SK-N-SH (cell line): ENCODE measurements around the gene APOL2. TPM values are rescaled to one million over a fixed set of nuclear protein-coding genes. Genes with fewer than 3 reads are reported as not detected.

Source experiments
- CTCF ChIA-PET: fragments of 300-600, 350-600 bp; formaldehyde crosslinking; extraction: SDS; loops from one replicate; lab custom pipeline; 2021; lab: Yijun Ruan, JAX
- POLR2A ChIA-PET: fragments of 350-600 bp; sonication (Branson Sonifier 250); formaldehyde crosslinking; extraction: SDS; loops from one replicate; lab custom pipeline; 2020; ENCODE audit warnings: antibody characterized with exemption, inconsistent platforms; lab: Yijun Ruan, JAX
- DNase-seq: peaks from one replicate; pipeline ENCODE4 v3.0.0; 2012
- H2AFZ ChIP-seq: fragments of 200-600 bp; sonication (generic); 2 replicates; pipeline ENCODE4 v1.8.1; 2016; ENCODE audit warnings: antibody characterized with exemption, mild to moderate bottlenecking, low read depth
- H3F3A ChIP-seq: fragments of 200-600 bp; sonication (generic); replicated peaks from 2 replicates; pipeline ENCODE3; 2016; ENCODE audit warnings: antibody characterized with exemption, mild to moderate bottlenecking; ENCODE audit not compliant: insufficient read depth
- H3K27ac ChIP-seq, 2 experiments: fragments of 200-500 bp in 1 of 2; fragments of 200-600 bp in 1 of 2; sonication (Bioruptor generic) in 1 of 2; sonication (generic), shearing (Covaris generic) in 1 of 2; 2 replicates each; pipeline versions ENCODE4 v1.5.1 to v1.6.1; 2014 to 2016; ENCODE audit warnings: low read depth in 2 of 2, inconsistent platforms in 1 of 2, low read length in 1 of 2, mild to moderate bottlenecking in 1 of 2, mixed read lengths in 1 of 2
- H3K27me3 ChIP-seq: fragments of 200-600 bp; sonication (generic), shearing (Covaris generic); 2 replicates; pipeline ENCODE4 v1.6.1; 2016; ENCODE audit warnings: mixed run types; ENCODE audit not compliant: insufficient read depth
- H3K36me3 ChIP-seq, 2 experiments: fragments of 200-500 bp in 1 of 2; fragments of 200-600 bp in 1 of 2; sonication (Bioruptor generic) in 1 of 2; sonication (generic) in 1 of 2; replicated peaks in 1 of 2; 2 replicates each; pipeline versions ENCODE3 to v1.5.1; 2014 to 2016; ENCODE audit warnings: low read length in 1 of 2, mild to moderate bottlenecking in 1 of 2; ENCODE audit not compliant: insufficient read depth in 2 of 2, control insufficient read depth in 1 of 2
- H3K4me1 ChIP-seq, 2 experiments: fragments of 200-500 bp in 1 of 2; fragments of 200-600 bp in 1 of 2; sonication (Bioruptor generic) in 1 of 2; sonication (generic), shearing (Covaris generic) in 1 of 2; 2 replicates each; pipeline versions ENCODE4 v1.5.1 to v1.6.1; 2014 to 2016; ENCODE audit warnings: low read depth in 1 of 2, low read length in 1 of 2, mixed run types in 1 of 2; ENCODE audit not compliant: insufficient read depth in 2 of 2, control insufficient read depth in 1 of 2
- H3K4me2 ChIP-seq: fragments of 200-600 bp; sonication (generic), shearing (Covaris generic); 2 replicates; pipeline ENCODE4 v1.6.1; 2017; ENCODE audit warnings: mixed run types
- H3K4me3 ChIP-seq, 2 experiments: fragments of 200-500 bp in 1 of 2; fragments of 200-600 bp in 1 of 2; sonication (Bioruptor generic) in 1 of 2; sonication (generic), shearing (Covaris generic) in 1 of 2; 2 replicates each; pipeline versions ENCODE4 v1.5.1 to v1.8.1; 2014 to 2016; ENCODE audit warnings: low read depth in 2 of 2, inconsistent platforms in 1 of 2, low read length in 1 of 2, mild to moderate bottlenecking in 1 of 2, mixed read lengths in 1 of 2, moderate library complexity in 1 of 2
- H3K79me2 ChIP-seq: fragments of 200-600 bp; sonication (generic); 2 replicates; pipeline ENCODE4 v1.8.1; 2017; ENCODE audit warnings: mild to moderate bottlenecking; ENCODE audit not compliant: insufficient read depth
- H3K9ac ChIP-seq: fragments of 200-600 bp; sonication (generic); 2 replicates; pipeline ENCODE4 v1.6.1; 2017; ENCODE audit warnings: mixed run types
- H3K9me2 ChIP-seq: fragments of 200-600 bp; sonication (generic); 2 replicates; pipeline ENCODE4 v1.6.1; 2017; ENCODE audit warnings: mixed run types
- H3K9me3 ChIP-seq: fragments of 200-600 bp; sonication (generic); 2 replicates; pipeline ENCODE4 v1.6.1; 2017; ENCODE audit warnings: mixed run types, mild to moderate bottlenecking, moderate library complexity
- H4K20me1 ChIP-seq: fragments of 200-600 bp; sonication (generic); 2 replicates; pipeline ENCODE4 v1.6.1; 2017; ENCODE audit warnings: mild to moderate bottlenecking, mixed run types; ENCODE audit not compliant: insufficient read depth
- FOSL2 ChIP-seq: IDR thresholded peaks from 2 replicates; pipeline ENCODE4 v1.4.0; 2012; ENCODE audit warnings: low read depth, mild to moderate bottlenecking, moderate library complexity, borderline replicate concordance
- FOXJ3 ChIP-seq: sonication (generic); formaldehyde crosslinking; IDR thresholded peaks from 2 replicates; pipeline ENCODE4 v1.5.1; 2020; ENCODE audit warnings: mild to moderate bottlenecking, missing genetic modification reagents
- RCOR1 ChIP-seq: fragments of 150-350 bp; IDR thresholded peaks from 2 replicates; pipeline ENCODE4 v1.6.1; 2017; ENCODE audit warnings: antibody characterized with exemption, low read length
- RFX5 ChIP-seq: IDR thresholded peaks from 2 replicates; pipeline ENCODE4 v1.6.1; 2012; ENCODE audit warnings: mild to moderate bottlenecking, improper control_type of control experiment, low read length
- TEAD4 ChIP-seq: IDR thresholded peaks from 2 replicates; pipeline ENCODE4 v1.4.0; 2012; ENCODE audit warnings: mild to moderate bottlenecking, borderline replicate concordance; ENCODE audit not compliant: insufficient read depth
- WGBS: methylation state at CpG from one replicate; pipeline ENCODE4 v1.1.6; 2017; ENCODE audit warnings: low lambda C conversion rate; 5-methylcytosine and 5-hydroxymethylcytosine counted together
- polyA plus RNA-seq, 3 experiments: library from polyadenylated mRNA; depleted of rRNA; stranded (reverse); fragments of >200 nt; gene quantifications; 2 replicates each; pipeline ENCODE4 v1.2.3, GENCODE V29; 2012
- TF ChIP-seq, protein P1 (sequence below): IDR thresholded peaks from 2 replicates; pipeline ENCODE4; 2012
- TF ChIP-seq, protein P2 (sequence below): IDR thresholded peaks from 2 replicates; pipeline ENCODE4 v1.4.0; 2012; ENCODE audit warnings: low read depth
- TF ChIP-seq, protein P3 (sequence below): IDR thresholded peaks from 2 replicates; pipeline ENCODE4 v1.6.1; 2012; ENCODE audit warnings: mild to moderate bottlenecking, low read depth, low read length, moderate library complexity
- TF ChIP-seq, protein P4 (sequence below): fragments of 200-600 bp; sonication (generic); IDR thresholded peaks from 2 replicates; pipeline ENCODE4 v1.6.1; 2017; ENCODE audit warnings: antibody characterized with exemption, mild to moderate bottlenecking, moderate library complexity

APOL2 gene
- polyA plus RNA-seq, 1 of the 3 experiments (the other 2 are of a cell fraction) = 8.3 TPM

DNA sequence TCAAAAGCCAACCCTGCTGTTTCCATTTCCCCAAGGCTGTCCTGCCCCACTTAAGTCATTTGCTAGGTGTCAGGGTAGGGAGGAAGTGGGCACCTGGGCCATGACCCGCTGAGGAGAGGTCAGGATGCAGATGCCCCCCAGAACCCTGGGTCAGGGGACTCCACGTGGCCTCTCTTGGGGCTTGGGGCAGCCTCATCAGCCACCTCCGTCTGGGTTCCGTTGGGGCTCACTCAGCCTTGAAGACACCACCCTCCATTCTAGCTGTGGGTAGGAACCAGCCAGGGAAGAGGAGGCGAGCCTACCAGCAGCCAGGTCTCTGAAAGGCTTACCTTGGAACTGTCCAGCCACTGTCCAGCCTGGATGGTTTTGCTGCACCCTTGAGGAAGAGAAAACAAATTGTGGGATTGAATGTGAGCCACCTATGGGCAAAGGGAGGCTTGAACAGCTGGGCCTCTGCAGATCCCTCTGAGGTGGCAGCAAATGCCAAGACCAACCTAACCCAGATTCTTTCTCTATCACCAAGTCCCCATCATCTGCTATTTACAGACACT, 40.3 kb downstream of the APOL2 start:
- H4K20me1 ChIP-seq = no peaks in the 10 kb centered on the region
- CTCF ChIA-PET = interaction anchor here (1.1 to 1.6 kb wide), 4 partner anchors 15 to 87 kb away, joined by 3 to 5 read pairs (median 4); no protein-coding TSS in a partner anchor

More for the DNA sequence above, 40.3 kb downstream of the APOL2 start:
- H3K4me1 ChIP-seq = peaks cover 10 to 60% of the 10 kb centered on the region in 2 experiments; a peak in 2 of 4 replicates
- H3K9me2 ChIP-seq = no peaks in the 10 kb centered on the region
- POLR2A ChIA-PET = no interaction called here
- no peak overlapping the region for H3K9ac ChIP-seq
- no peaks in the 10 kb centered on the region for H3K36me3 ChIP-seq
- no peak overlapping the region for H3K4me2 ChIP-seq
- DNase-seq = no peak
- TF ChIP-seq RFX5 = no peak
- TF ChIP-seq, protein P1, sequence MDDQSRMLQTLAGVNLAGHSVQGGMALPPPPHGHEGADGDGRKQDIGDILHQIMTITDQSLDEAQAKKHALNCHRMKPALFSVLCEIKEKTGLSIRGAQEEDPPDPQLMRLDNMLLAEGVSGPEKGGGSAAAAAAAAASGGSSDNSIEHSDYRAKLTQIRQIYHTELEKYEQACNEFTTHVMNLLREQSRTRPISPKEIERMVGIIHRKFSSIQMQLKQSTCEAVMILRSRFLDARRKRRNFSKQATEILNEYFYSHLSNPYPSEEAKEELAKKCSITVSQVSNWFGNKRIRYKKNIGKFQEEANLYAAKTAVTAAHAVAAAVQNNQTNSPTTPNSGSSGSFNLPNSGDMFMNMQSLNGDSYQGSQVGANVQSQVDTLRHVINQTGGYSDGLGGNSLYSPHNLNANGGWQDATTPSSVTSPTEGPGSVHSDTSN = no peak
- no peak for TF ChIP-seq FOSL2
- no peak for TF ChIP-seq TEAD4
- TF ChIP-seq, protein P2, sequence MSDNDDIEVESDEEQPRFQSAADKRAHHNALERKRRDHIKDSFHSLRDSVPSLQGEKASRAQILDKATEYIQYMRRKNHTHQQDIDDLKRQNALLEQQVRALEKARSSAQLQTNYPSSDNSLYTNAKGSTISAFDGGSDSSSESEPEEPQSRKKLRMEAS = no peak
- TF ChIP-seq, protein P3, sequence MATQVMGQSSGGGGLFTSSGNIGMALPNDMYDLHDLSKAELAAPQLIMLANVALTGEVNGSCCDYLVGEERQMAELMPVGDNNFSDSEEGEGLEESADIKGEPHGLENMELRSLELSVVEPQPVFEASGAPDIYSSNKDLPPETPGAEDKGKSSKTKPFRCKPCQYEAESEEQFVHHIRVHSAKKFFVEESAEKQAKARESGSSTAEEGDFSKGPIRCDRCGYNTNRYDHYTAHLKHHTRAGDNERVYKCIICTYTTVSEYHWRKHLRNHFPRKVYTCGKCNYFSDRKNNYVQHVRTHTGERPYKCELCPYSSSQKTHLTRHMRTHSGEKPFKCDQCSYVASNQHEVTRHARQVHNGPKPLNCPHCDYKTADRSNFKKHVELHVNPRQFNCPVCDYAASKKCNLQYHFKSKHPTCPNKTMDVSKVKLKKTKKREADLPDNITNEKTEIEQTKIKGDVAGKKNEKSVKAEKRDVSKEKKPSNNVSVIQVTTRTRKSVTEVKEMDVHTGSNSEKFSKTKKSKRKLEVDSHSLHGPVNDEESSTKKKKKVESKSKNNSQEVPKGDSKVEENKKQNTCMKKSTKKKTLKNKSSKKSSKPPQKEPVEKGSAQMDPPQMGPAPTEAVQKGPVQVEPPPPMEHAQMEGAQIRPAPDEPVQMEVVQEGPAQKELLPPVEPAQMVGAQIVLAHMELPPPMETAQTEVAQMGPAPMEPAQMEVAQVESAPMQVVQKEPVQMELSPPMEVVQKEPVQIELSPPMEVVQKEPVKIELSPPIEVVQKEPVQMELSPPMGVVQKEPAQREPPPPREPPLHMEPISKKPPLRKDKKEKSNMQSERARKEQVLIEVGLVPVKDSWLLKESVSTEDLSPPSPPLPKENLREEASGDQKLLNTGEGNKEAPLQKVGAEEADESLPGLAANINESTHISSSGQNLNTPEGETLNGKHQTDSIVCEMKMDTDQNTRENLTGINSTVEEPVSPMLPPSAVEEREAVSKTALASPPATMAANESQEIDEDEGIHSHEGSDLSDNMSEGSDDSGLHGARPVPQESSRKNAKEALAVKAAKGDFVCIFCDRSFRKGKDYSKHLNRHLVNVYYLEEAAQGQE = peak; percentile 72; the same call in 1 of the 2 replicates
- TF ChIP-seq, protein P4, sequence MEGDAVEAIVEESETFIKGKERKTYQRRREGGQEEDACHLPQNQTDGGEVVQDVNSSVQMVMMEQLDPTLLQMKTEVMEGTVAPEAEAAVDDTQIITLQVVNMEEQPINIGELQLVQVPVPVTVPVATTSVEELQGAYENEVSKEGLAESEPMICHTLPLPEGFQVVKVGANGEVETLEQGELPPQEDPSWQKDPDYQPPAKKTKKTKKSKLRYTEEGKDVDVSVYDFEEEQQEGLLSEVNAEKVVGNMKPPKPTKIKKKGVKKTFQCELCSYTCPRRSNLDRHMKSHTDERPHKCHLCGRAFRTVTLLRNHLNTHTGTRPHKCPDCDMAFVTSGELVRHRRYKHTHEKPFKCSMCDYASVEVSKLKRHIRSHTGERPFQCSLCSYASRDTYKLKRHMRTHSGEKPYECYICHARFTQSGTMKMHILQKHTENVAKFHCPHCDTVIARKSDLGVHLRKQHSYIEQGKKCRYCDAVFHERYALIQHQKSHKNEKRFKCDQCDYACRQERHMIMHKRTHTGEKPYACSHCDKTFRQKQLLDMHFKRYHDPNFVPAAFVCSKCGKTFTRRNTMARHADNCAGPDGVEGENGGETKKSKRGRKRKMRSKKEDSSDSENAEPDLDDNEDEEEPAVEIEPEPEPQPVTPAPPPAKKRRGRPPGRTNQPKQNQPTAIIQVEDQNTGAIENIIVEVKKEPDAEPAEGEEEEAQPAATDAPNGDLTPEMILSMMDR = no peak
- no peak for TF ChIP-seq FOXJ3 (CRISPR knock-in tag)
- TF ChIP-seq RCOR1 = no peak
- H2AFZ ChIP-seq = no peak overlapping the region
- 60% methylated on average over 1 of the region's 5 CpGs for WGBS
- H3K27me3 ChIP-seq = no peaks in the 10 kb centered on the region
- no peaks in the 10 kb centered on the region for H3F3A ChIP-seq
- no peaks in the 10 kb centered on the region for H3K9me3 ChIP-seq
- peak overlapping the region in 1 of 2 experiments; percentile 2; a peak in 1 of 4 replicates for H3K27ac ChIP-seq
- H3K4me3 ChIP-seq = no peak overlapping the region
- no peaks in the 10 kb centered on the region for H3K79me2 ChIP-seq
